Gastrocnemius medialis (tissue), 4 donors: ENCODE data around the gene SRGAP1. TPM values are rescaled to one million over a fixed set of nuclear protein-coding genes. Genes with fewer than 3 reads are reported as not detected.

Experiments
- ATAC-seq, 2 donors: fragments of 150-250 bp; one replicate each; pipeline ENCODE4 v1.9.1; 2016
- DNase-seq, 2 donors: peaks; one replicate each; pipeline ENCODE4 v3.0.0-alpha.2; 2019
- H3K27ac ChIP-seq, 4 donors: fragments of 200-600 bp; sonication (generic); 1 replicate in 1 of 4; 2 replicates in 3 of 4; pipeline ENCODE4 v1.5.1; 2016 to 2018; ENCODE audit warnings: mild to moderate bottlenecking in 2 of 4, moderate library complexity in 1 of 4
- H3K27me3 ChIP-seq, 3 donors: fragments of 200-600 bp; sonication (generic) in 2 of 3; 1 replicate in 1 of 3; 2 replicates in 2 of 3; pipeline versions ENCODE4 v1.5.1 to v1.6.0; 2016 to 2019; ENCODE audit warnings: mild to moderate bottlenecking in 1 of 3, moderate library complexity in 1 of 3
- H3K36me3 ChIP-seq, 2 donors: fragments of 200-600 bp; sonication (generic) in 1 of 2; one replicate each; pipeline ENCODE4 v1.5.1; 2017 to 2018
- H3K4me1 ChIP-seq, 2 donors: fragments of 200-600 bp; sonication (generic) in 1 of 2; one replicate each; pipeline ENCODE4 v1.5.1; 2016 to 2017; ENCODE audit warnings: mild to moderate bottlenecking in 2 of 2
- H3K4me3 ChIP-seq, 4 donors: fragments of 200-600 bp; sonication (generic) in 3 of 4; 1 replicate in 1 of 4; 2 replicates in 3 of 4; pipeline ENCODE4 v1.5.1; 2016 to 2019; ENCODE audit warnings: mild to moderate bottlenecking in 2 of 4
- H3K9me3 ChIP-seq, 3 donors: fragments of 200-600 bp; sonication (generic) in 2 of 3; 1 replicate in 1 of 3; 2 replicates in 2 of 3; pipeline ENCODE4 v1.5.1; 2016 to 2019
- CTCF ChIP-seq, 5 experiments: fragments of 450-650 bp in 3 of 5; fragments of 200-600 bp in 2 of 5; sonication (generic) in 2 of 5; IDR thresholded peaks in 4 of 5; conservative IDR thresholded peaks in 1 of 5; 1 replicate in 4 of 5; 2 replicates in 1 of 5; pipeline ENCODE4 v1.5.1; 2016 to 2019; ENCODE audit warnings: antibody characterized with exemption in 5 of 5, mild to moderate bottlenecking in 3 of 5, moderate library complexity in 3 of 5
- POLR2A ChIP-seq, 2 donors: fragments of 450-650 bp; IDR thresholded peaks; one replicate each; pipeline ENCODE4 v1.6.1; 2017; ENCODE audit warnings: antibody characterized with exemption in 2 of 2, mild to moderate bottlenecking in 2 of 2, moderate library complexity in 2 of 2
- in situ Hi-C, 4 donors: fragments of 200-750 bp; cut with MboI; loops; one replicate each; pipeline versions ENCODE4 v1.15.0 to v1.8.0; 2017; ENCODE audit warnings: low sequenced_read_pairs in 4 of 4
- intact Hi-C: fragments of 100-400 bp; cut with DNase I; formaldehyde crosslinking; loops from one replicate; pipeline ENCODE4 v1.15.1; 2023; ENCODE audit warnings: low total_unique reads
- total RNA-seq, 4 donors: library from RNA; depleted of rRNA; stranded (reverse); fragments of >200 nt; gene quantifications; one replicate each; pipeline versions ENCODE4 v1.1.0 to v1.2.3, GENCODE V29; 2016

SRGAP1 gene
- total RNA-seq, 4 donors from 2014 or later = 0.36 to 0.85 (median 0.66) TPM

GRCh38 chr12:63968673-63969072 is 124.2 kb downstream of the SRGAP1 start:
- DNase-seq (no peak), ATAC-seq (no peak)
- H3K36me3 ChIP-seq = no peaks in the 10 kb centered on the region
- no peaks in the 10 kb centered on the region for H3K27me3 ChIP-seq
- intact Hi-C loops = no loop called here
- no peak overlapping the region for H3K27ac ChIP-seq
- H3K9me3 ChIP-seq = no peaks in the 10 kb centered on the region
- H3K4me1 ChIP-seq = no peaks in the 10 kb centered on the region
- TF ChIP-seq CTCF (IDR thresholded peaks at IDR 0.05 in 4 of 5, conservative IDR thresholded peaks at IDR 0.05 in 1 of 5) (no peak), POLR2A (IDR thresholded peaks at IDR 0.05) (no peak)
- no peak overlapping the region for H3K4me3 ChIP-seq
- in situ Hi-C loops = no loop called here

DNA sequence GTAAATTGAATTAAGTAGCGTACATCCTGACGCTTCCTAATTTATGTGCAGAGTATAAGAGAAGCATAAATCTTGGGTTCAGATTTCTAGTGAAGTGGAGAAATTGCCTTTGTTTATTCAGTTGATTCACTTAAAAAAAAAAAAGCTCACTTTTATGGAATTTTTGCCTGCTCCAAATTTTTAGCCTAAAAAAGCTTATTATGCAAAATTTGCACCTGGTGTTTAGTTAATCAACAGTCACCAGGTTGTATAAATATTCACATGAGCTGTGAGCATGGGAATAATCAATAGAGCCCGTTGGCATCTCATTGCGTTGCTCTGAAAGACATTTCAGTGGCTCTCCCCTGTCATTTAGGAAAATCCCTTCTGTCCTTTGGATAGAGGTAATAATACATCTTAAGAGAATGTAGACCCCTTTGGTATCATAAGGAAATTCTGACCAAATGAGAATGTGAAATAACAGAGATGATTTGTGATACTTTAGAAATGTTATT is 132.4 kb downstream of the SRGAP1 start:
- Histone ChIP-seq H3K4me1 (no peaks in the 10 kb centered on the region), H3K27ac (no peak overlapping the region), H3K36me3 (no peaks in the 10 kb centered on the region), H3K27me3 (no peaks in the 10 kb centered on the region), H3K9me3 (no peaks in the 10 kb centered on the region), H3K4me3 (no peak overlapping the region)
- in situ Hi-C loops (no loop called here), intact Hi-C loops (no loop called here)
- DNase-seq (no peak), ATAC-seq (no peak)
- no peak for TF ChIP-seq POLR2A (IDR thresholded peaks at IDR 0.05)
- no peak for TF ChIP-seq CTCF (IDR thresholded peaks at IDR 0.05 in 4 of 5, conservative IDR thresholded peaks at IDR 0.05 in 1 of 5)

- no peaks in the 10 kb centered on the region for H3K9me3 ChIP-seq
- ATAC-seq = no peak
- DNase-seq = no peak
- no peak overlapping the region for H3K27ac ChIP-seq
- intact Hi-C loops (no loop called here), in situ Hi-C loops (no loop called here)
- H3K4me1 ChIP-seq = peaks cover 0 to 1% of the 10 kb centered on the region in 2 donors
- H3K36me3 ChIP-seq = no peaks in the 10 kb centered on the region
- H3K4me3 ChIP-seq = no peak overlapping the region
- H3K27me3 ChIP-seq = no peaks in the 10 kb centered on the region
- TF ChIP-seq CTCF (IDR thresholded peaks at IDR 0.05 in 4 of 5, conservative IDR thresholded peaks at IDR 0.05 in 1 of 5) (no peak), POLR2A (IDR thresholded peaks at IDR 0.05) (no peak)
Measured at GRCh38 chr12:63977441-63977840, 132.9 kb downstream of the SRGAP1 start.

- Histone ChIP-seq H3K27ac (no peak overlapping the region), H3K9me3 (no peaks in the 10 kb centered on the region), H3K4me1 (peaks cover 0 to 5% of the 10 kb centered on the region in 2 donors), H3K4me3 (no peak overlapping the region), H3K27me3 (no peaks in the 10 kb centered on the region), H3K36me3 (no peaks in the 10 kb centered on the region)
- ATAC-seq (no peak), DNase-seq (no peak)
- intact Hi-C loops (no loop called here), in situ Hi-C loops (no loop called here)
- no peak for TF ChIP-seq POLR2A (IDR thresholded peaks at IDR 0.05)
- TF ChIP-seq CTCF (IDR thresholded peaks at IDR 0.05 in 4 of 5, conservative IDR thresholded peaks at IDR 0.05 in 1 of 5) = no peak
Measured at GRCh38 chr12:63978519-63978918, 134.0 kb downstream of the SRGAP1 start.

DNA sequence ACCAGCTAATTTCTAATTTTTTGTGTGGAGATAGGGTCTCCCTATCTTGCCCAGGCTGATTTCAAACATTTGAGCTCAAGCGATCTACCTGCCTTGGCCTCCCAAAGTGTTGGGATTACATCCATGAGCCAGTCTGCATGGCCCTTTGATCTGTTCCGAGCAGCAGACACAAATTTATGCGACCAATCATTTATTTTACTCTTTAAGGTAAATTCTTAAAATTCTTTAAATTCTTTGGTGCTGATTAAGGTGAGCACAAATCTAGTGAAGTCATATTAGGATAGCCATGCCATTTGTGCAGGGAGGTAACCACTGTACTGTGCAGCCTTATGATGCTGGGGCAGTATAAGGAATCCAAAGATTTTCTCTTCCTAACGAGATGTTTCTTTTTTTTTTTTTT is 135.7 kb downstream of the SRGAP1 start:
- in situ Hi-C loops = no loop called here
- no peaks in the 10 kb centered on the region for H3K36me3 ChIP-seq
- H3K27ac ChIP-seq = no peak overlapping the region
- ATAC-seq = no peak
- H3K4me1 ChIP-seq = peaks cover 0 to 5% of the 10 kb centered on the region in 2 donors
- no peaks in the 10 kb centered on the region for H3K9me3 ChIP-seq
- TF ChIP-seq CTCF (IDR thresholded peaks at IDR 0.05 in 4 of 5, conservative IDR thresholded peaks at IDR 0.05 in 1 of 5) (no peak), POLR2A (IDR thresholded peaks at IDR 0.05) (no peak)
- H3K27me3 ChIP-seq = no peaks in the 10 kb centered on the region
- intact Hi-C loops = no loop called here
- H3K4me3 ChIP-seq = no peak overlapping the region
- no peak for DNase-seq
